Lower leg skin (tissue), 3 donors: ENCODE data around the gene EML1.

ENCODE experiments used
- CTCF ChIP-seq, 3 donors: fragments of 450-650 bp; IDR thresholded peaks; one replicate each; pipeline ENCODE4 v1.5.1; 2016; ENCODE audit warnings: antibody characterized with exemption in 3 of 3, mild to moderate bottlenecking in 3 of 3, moderate library complexity in 2 of 3
- POLR2A ChIP-seq, 2 donors: fragments of 450-650 bp; IDR thresholded peaks; one replicate each; pipeline ENCODE4 v1.6.1; 2016 to 2017; ENCODE audit warnings: antibody characterized with exemption in 2 of 2, mild to moderate bottlenecking in 1 of 2, moderate library complexity in 1 of 2

DNA sequence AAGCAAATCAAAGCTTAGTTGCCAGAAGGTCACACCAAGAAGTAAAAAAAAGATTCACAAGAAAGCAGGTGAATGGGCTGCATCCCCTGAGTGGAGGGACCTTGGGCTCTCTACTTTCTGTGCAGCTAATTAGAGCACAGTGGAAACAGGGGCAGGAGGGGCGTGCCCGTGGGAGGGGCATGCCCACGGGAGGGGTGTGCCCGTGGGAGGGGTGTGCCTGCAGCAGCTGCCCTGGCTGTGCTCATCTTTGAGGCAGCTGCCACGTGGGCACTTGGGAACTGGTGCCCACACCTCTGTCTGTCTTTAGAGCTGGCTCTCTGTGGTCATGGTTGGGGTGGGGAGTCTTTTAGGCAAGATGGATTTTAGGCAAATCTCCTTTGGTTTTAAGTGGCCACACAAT is 60.0 kb downstream of the EML1 start:
- TF ChIP-seq CTCF (IDR thresholded peaks at IDR 0.05) (no peak), POLR2A (IDR thresholded peaks at IDR 0.05) (no peak)
